Kidney (tissue), 14 donors: Measurements from ENCODE around the gene TNRC6C. TPM values are rescaled to one million over a fixed set of nuclear protein-coding genes. Genes with fewer than 3 reads are reported as not detected.

ENCODE experiments used
- DNase-seq, 5 donors: peaks; one replicate each; pipeline ENCODE4 v3.0.0-alpha.2; 2013 to 2020
- FAIRE-seq: peaks from 2 replicates; lab custom pipeline; 2012; peaks lifted over from hg19 to GRCh38; lab: Jason Lieb, UNC
- H3K27ac ChIP-seq, 2 donors: one replicate each; pipeline ENCODE4 v1.7.0; 2013; ENCODE audit warnings: low read depth in 2 of 2, low read length in 2 of 2, inconsistent platforms in 1 of 2
- H3K27me3 ChIP-seq: one replicate; pipeline ENCODE4 v1.7.1; 2013; ENCODE audit warnings: low read length, inconsistent platforms; ENCODE audit not compliant: control insufficient read depth, insufficient read depth
- H3K36me3 ChIP-seq, 3 donors: one replicate each; pipeline versions ENCODE4 v1.7.0 to v1.7.1; 2013; ENCODE audit warnings: low read length in 3 of 3, control low read depth in 1 of 3, inconsistent platforms in 1 of 3; ENCODE audit not compliant: insufficient read depth in 3 of 3, control insufficient read depth in 2 of 3
- H3K4me1 ChIP-seq, 3 donors: one replicate each; pipeline versions ENCODE4 v1.7.0 to v1.7.1; 2013; ENCODE audit warnings: low read length in 3 of 3, inconsistent platforms in 1 of 3, low read depth in 1 of 3; ENCODE audit not compliant: control insufficient read depth in 2 of 3, insufficient read depth in 2 of 3
- H3K4me3 ChIP-seq, 3 donors: one replicate each; pipeline versions ENCODE4 v1.7.0 to v1.8.1; 2013; ENCODE audit warnings: low read length in 3 of 3, control low read depth in 1 of 3, inconsistent platforms in 1 of 3
- H3K9ac ChIP-seq, 3 donors: one replicate each; pipeline versions ENCODE4 v1.7.0 to v1.7.1; 2013; ENCODE audit warnings: low read length in 3 of 3, control low read depth in 1 of 3, inconsistent platforms in 1 of 3
- H3K9me3 ChIP-seq, 3 donors: one replicate each; pipeline versions ENCODE4 v1.7.0 to v1.7.1; 2013; ENCODE audit warnings: low read length in 3 of 3, control low read depth in 1 of 3, inconsistent platforms in 1 of 3; ENCODE audit not compliant: control insufficient read depth in 2 of 3, insufficient read depth in 1 of 3
- intact Hi-C: fragments of 100-400 bp; cut with DNase I; formaldehyde crosslinking; loops from one replicate; pipeline ENCODE4 v1.11.1; 2022
- polyA plus RNA-seq: library from polyadenylated mRNA; stranded (reverse); fragments of 350-450 nt; fragmentation: Illumina TruSeq; extraction: RNeasy Lipid Tissue Mini Kit (QIAGEN cat#74804); gene quantifications from one replicate; pipeline ENCODE4 v1.2.3, GENCODE V29; 2014; ENCODE audit warnings: low read depth, low replicate concordance; ENCODE audit not compliant: insufficient read depth
- total RNA-seq: library from RNA; stranded (reverse); fragmentation: NEBNext Ultra II Directional; extraction: Animal tissue kit (Norgen Biotek cat#: 25700); gene quantifications from one replicate; pipeline ENCODE4 v1.2.1, GENCODE V29; 2021
- TF ChIP-seq, protein P1 (sequence below): IDR thresholded peaks from 3 replicates; pipeline ENCODE4 v1.5.1; 2012; ENCODE audit warnings: mild to moderate bottlenecking, moderate library complexity, borderline replicate concordance; ENCODE audit not compliant: insufficient read depth; ENCODE audit errors: extremely low read depth
- donor health status: control.
- donor health status: control.
- donor health status: control.
- donor health status: control.
- donor health status: control.
- donor health status: DM: yes; HTN: yes; CAD: no.
- donor health status: Normal renal cell carcinoma (clear cell type).

Gene TNRC6C
- total and polyA plus RNA-seq, 2 donors from 2014 or later = 1.9 to 29.4 TPM

DNA sequence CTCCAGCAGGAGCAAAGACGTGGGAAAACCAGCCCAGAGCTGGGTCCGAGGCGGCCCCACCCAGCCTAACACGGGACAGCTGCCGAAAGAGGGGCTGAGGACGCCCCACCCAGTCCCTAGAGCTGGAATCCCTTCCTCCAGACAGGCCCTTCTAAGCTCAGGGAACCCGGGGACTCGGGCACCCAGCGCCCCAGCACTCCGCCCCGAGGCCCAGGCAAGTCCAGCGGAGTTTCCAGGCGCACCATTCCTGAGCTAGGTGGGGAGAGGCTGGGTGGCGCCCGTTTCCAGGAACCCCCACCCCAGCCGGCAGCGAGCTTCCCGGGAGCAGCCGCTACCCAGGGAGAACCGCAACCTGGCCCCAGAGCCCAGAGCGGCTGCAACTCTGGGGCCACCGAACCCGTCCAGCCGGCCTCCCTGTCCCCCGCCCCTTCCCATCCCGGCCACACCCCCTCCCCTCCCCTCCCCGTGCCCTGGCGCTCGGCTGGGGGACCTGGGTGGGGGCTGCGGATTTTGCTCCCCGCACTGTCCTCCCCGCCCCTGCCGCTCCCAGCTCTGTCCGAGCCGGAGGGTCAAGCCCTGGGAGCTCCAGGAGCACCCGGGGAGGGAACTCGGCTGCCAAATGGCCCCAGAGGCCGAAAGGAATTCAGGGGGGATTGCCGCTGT, 169.5 kb downstream of the TNRC6C start:
- intact Hi-C loops = no loop called here
- DNase-seq = peak; percentile 50 to 89 (median 58)
- H3K27me3 ChIP-seq = no peaks in the 10 kb centered on the region
- H3K9me3 ChIP-seq = no peaks in the 10 kb centered on the region
- H3K9ac ChIP-seq = peak overlapping the region in 2 of 3 donors; percentile 4 to 46
- H3K4me3 ChIP-seq = peak overlapping the region in 2 of 3 donors; percentile 42 to 62
- TF ChIP-seq, protein P1, sequence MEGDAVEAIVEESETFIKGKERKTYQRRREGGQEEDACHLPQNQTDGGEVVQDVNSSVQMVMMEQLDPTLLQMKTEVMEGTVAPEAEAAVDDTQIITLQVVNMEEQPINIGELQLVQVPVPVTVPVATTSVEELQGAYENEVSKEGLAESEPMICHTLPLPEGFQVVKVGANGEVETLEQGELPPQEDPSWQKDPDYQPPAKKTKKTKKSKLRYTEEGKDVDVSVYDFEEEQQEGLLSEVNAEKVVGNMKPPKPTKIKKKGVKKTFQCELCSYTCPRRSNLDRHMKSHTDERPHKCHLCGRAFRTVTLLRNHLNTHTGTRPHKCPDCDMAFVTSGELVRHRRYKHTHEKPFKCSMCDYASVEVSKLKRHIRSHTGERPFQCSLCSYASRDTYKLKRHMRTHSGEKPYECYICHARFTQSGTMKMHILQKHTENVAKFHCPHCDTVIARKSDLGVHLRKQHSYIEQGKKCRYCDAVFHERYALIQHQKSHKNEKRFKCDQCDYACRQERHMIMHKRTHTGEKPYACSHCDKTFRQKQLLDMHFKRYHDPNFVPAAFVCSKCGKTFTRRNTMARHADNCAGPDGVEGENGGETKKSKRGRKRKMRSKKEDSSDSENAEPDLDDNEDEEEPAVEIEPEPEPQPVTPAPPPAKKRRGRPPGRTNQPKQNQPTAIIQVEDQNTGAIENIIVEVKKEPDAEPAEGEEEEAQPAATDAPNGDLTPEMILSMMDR = no peak
- H3K36me3 ChIP-seq = peaks cover 0 to 3% (median 0%) of the 10 kb centered on the region in 3 donors
- peak overlapping the region; percentile 71 to 74 for H3K27ac ChIP-seq
- peaks cover 0 to 19% (median 0%) of the 10 kb centered on the region in 3 donors for H3K4me1 ChIP-seq
- no peak for FAIRE-seq

DNA sequence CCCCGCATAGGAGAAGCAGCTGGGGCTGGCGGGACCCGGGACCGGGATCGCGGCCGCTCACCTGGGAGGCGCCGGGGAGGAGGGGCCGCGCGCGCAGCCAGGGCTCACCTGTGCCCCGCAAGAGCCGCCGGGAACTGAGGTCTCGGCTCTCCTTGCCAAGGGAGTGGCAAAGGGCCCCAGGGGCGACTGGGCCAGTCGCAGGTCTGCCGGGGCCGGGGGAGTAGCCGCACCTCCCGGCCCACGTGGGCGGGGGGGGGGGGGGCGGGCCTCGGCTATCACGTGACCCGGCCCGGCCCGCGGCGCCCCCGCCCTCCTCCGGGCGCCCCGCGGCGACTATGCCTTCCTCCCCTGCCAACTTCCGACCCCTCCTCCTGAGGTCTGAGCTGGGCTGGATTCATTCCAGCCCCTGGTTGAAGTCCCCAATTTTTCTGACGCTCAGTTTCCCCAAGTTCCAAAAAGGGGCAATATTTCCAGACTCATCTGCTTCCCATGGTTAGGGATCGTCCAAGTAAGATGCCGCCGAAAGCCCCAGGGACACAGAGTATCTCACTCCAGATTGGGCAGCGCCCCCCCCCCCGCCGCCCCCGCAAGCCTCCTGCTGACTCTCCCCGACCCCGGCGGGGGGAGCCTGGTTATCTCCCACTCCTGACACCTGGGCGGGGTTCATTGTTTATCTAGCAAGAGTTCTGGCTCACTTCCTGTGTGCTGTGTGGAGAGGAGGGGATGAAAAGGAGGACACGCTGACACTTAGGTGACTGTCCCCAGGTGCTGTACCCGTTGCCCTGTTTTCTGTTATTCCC, 170.2 kb downstream of the TNRC6C start, which contains the start of gene TMC6:
TMC6 (minus strand) TSS at position 205 of the 800 bp plus-strand sequence. CDS start 1,923 bp downstream, outside the sequence.
- H3K27ac ChIP-seq = peak within 1 kb of the TSS; percentile 71 to 74
- no peaks in the 10 kb centered on the region for H3K27me3 ChIP-seq
- TF ChIP-seq, protein P1 = no peak
- FAIRE-seq (no peak), DNase-seq (peak; percentile 58 to 95 (median 70))
- no peaks in the 10 kb centered on the region for H3K36me3 ChIP-seq
- intact Hi-C loops = no loop called here
- peak within 1 kb of the TSS in 2 of 3 donors; percentile 4 to 46 for H3K9ac ChIP-seq
- H3K9me3 ChIP-seq = no peaks in the 10 kb centered on the region
- peak within 1 kb of the TSS; percentile 12 to 62 (median 55) for H3K4me3 ChIP-seq
- H3K4me1 ChIP-seq = peaks cover 0 to 19% (median 0%) of the 10 kb centered on the region in 3 donors

DNA sequence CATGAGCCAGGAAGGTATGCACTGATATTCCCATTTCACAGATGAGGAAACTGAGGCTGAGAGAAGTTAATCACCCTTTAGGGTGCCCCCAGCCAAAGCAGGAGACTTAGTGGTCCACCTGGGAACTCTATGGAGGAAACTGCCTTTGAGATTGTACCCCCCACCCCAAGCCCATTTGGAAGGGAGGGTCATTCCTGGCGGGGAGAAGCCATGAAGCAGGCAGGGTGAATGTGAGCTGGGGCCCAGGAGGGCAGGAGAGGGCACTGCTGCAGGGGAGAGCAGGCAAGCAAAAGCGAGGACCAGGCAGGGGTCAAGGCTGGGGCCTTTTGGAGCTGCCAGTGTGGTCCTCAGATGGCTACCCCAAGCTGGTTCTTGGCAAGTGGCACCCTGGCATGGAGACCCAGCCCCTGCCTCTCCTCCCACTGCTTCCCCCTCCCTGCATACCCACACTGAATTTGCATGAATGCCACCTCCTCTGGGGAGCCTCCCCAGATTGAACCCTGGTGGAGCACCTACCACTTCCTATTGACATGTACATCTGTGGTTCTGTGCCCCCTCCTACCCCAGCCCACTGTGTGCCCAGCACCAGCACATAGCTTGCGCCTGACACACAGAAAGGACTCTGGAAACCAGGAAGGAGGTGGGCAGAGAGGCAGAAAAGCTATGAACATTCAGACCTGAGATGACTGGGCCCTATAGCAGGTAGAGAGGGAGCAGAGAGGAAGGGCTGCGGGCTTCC, 171.0 kb downstream of the TNRC6C start:
- Histone ChIP-seq H3K27ac (peak overlapping the region; percentile 3 to 5), H3K9me3 (no peaks in the 10 kb centered on the region)
- no peak for FAIRE-seq

More for the DNA sequence above, 171.0 kb downstream of the TNRC6C start:
- TF ChIP-seq, protein P1 = no peak
- intact Hi-C loops = no loop called here
- H3K9ac ChIP-seq = no peak overlapping the region
- H3K4me1 ChIP-seq = peaks cover 0 to 22% (median 0%) of the 10 kb centered on the region in 3 donors
- no peak overlapping the region for H3K4me3 ChIP-seq
- no peaks in the 10 kb centered on the region for H3K36me3 ChIP-seq
- H3K27me3 ChIP-seq = no peaks in the 10 kb centered on the region
- peak in 1 of 5 donors; percentile 80 for DNase-seq
